Parathyroid adenoma (tissue), 2 donors: ENCODE data around the gene ARL8A.
"Not testable (repeated sequence)": the region's sequence is repeated elsewhere in the genome, so short reads cannot be mapped to it uniquely, and the experiment has no call there.

Source experiments
- H2AFZ ChIP-seq: fragments of 300-600 bp; sonication (generic); one replicate; pipeline ENCODE4 v1.7.0; 2017; ENCODE audit warnings: antibody characterized with exemption, mild to moderate bottlenecking
- H3K27ac ChIP-seq: fragments of 300-600 bp; sonication (generic); one replicate; pipeline ENCODE4 v1.7.0; 2017
- H3K27me3 ChIP-seq: fragments of 300-600 bp; sonication (generic); one replicate; pipeline ENCODE4 v1.7.0; 2017; ENCODE audit warnings: low read length; ENCODE audit not compliant: control insufficient read depth, insufficient read depth
- H3K36me3 ChIP-seq: fragments of 300-600 bp; sonication (generic); one replicate; pipeline ENCODE4 v1.7.0; 2017; ENCODE audit warnings: low read length; ENCODE audit not compliant: control insufficient read depth, insufficient read depth
- H3K4me1 ChIP-seq: fragments of 300-600 bp; sonication (generic); one replicate; pipeline ENCODE4 v1.7.0; 2017; ENCODE audit warnings: control low read depth
- H3K4me2 ChIP-seq: fragments of 300-600 bp; sonication (generic); one replicate; pipeline ENCODE4 v1.7.0; 2017; ENCODE audit warnings: low read length
- H3K4me3 ChIP-seq: fragments of 300-600 bp; sonication (generic); one replicate; pipeline ENCODE4 v1.7.0; 2017; ENCODE audit warnings: low read depth, low read length
- H3K79me2 ChIP-seq: fragments of 300-600 bp; sonication (generic); one replicate; pipeline ENCODE4 v1.7.0; 2017; ENCODE audit warnings: control low read depth
- H3K9ac ChIP-seq: fragments of 300-600 bp; sonication (generic); one replicate; pipeline ENCODE4 v1.7.0; 2017; ENCODE audit warnings: mild to moderate bottlenecking
- H3K9me3 ChIP-seq: fragments of 300-600 bp; sonication (generic); one replicate; pipeline ENCODE4 v1.7.0; 2017; ENCODE audit warnings: low read length; ENCODE audit not compliant: control insufficient read depth
- CTCF ChIP-seq: fragments of 300-600 bp; sonication (generic); IDR thresholded peaks from one replicate; pipeline ENCODE4 v1.7.0; 2017; ENCODE audit warnings: antibody characterized with exemption, mild to moderate bottlenecking
- donor health status: primary hyperparathyroidism.

Gene ARL8A

GRCh38 chr1:202143768-202144401 lies 652 bp downstream of the ARL8A start:
- Histone ChIP-seq H3K9ac (peak overlapping the region; percentile 72), H3K79me2 (peaks cover 11% of the 10 kb centered on the region), H3K27me3 (no peaks in the 10 kb centered on the region), H3K9me3 (no peaks in the 10 kb centered on the region), H3K27ac (peak overlapping the region; percentile 46), H2AFZ (peak overlapping the region; percentile 33), H3K36me3 (no peaks in the 10 kb centered on the region), H3K4me1 (peaks cover 2% of the 10 kb centered on the region), H3K4me2 (peak overlapping the region; percentile 95), H3K4me3 (peak overlapping the region; percentile 87)
- TF ChIP-seq CTCF, result no peak

- H3K36me3 ChIP-seq, result no peaks in the 10 kb centered on the region
- peak overlapping the region; percentile 87 for H3K4me3 ChIP-seq
- H3K4me2 ChIP-seq, result peak overlapping the region; percentile 75
- no peaks in the 10 kb centered on the region for H3K9me3 ChIP-seq
- H3K27ac ChIP-seq, result peak overlapping the region; percentile 46
- peak overlapping the region; percentile 33 for H2AFZ ChIP-seq
- no peak for TF ChIP-seq CTCF
- H3K79me2 ChIP-seq, result peaks cover 11% of the 10 kb centered on the region
- peak overlapping the region; percentile 72 for H3K9ac ChIP-seq
- no peaks in the 10 kb centered on the region for H3K27me3 ChIP-seq
- peaks cover 2% of the 10 kb centered on the region for H3K4me1 ChIP-seq
Measured at GRCh38 chr1:202143011-202143767, 1.3 kb downstream of the ARL8A start.

- not testable (repeated sequence) for H3K4me2 ChIP-seq, H3K9ac ChIP-seq, H3K4me3 ChIP-seq, H3K36me3 ChIP-seq, H3K27ac ChIP-seq, H3K4me1 ChIP-seq, H2AFZ ChIP-seq, H3K27me3 ChIP-seq, H3K9me3 ChIP-seq
- H3K79me2 ChIP-seq, result peaks cover 11% of the 10 kb centered on the region
Measured at GRCh38 chr1:202141468-202141867, 3.1 kb downstream of the ARL8A start.

GRCh38 chr1:202140833-202141232 lies 3.7 kb downstream of the ARL8A start:
- Histone ChIP-seq H3K36me3 (no peaks in the 10 kb centered on the region), H3K4me1 (peaks cover 2% of the 10 kb centered on the region), H3K79me2 (peaks cover 11% of the 10 kb centered on the region), H3K9me3 (no peaks in the 10 kb centered on the region), H3K27ac (no peak overlapping the region), H3K27me3 (no peaks in the 10 kb centered on the region), H3K4me3 (no peak overlapping the region), H2AFZ (no peak overlapping the region), H3K9ac (no peak overlapping the region), H3K4me2 (no peak overlapping the region)
- TF ChIP-seq CTCF, result no peak

GRCh38 chr1:202135221-202135721 lies 9.3 kb downstream of the ARL8A start:
- H3K9me3 ChIP-seq, result no peaks in the 10 kb centered on the region
- no peak overlapping the region for H3K9ac ChIP-seq
- H3K27ac ChIP-seq, result no peak overlapping the region
- H3K79me2 ChIP-seq, result no peaks in the 10 kb centered on the region
- peaks cover 9% of the 10 kb centered on the region for H3K4me1 ChIP-seq
- H3K27me3 ChIP-seq, result no peaks in the 10 kb centered on the region
- H3K36me3 ChIP-seq, result no peaks in the 10 kb centered on the region
- no peak overlapping the region for H2AFZ ChIP-seq
- TF ChIP-seq CTCF, result peak; percentile 75
- no peak overlapping the region for H3K4me2 ChIP-seq
- H3K4me3 ChIP-seq, result no peak overlapping the region
